ENCODE data around the gene RAB43. TPM values are rescaled to one million over a fixed set of nuclear protein-coding genes. Genes with fewer than 3 reads are reported as not detected.

Gene RAB43
- total RNA-seq, 2 experiments from 2014 or later = 47.5 to 48.1 TPM

DNA sequence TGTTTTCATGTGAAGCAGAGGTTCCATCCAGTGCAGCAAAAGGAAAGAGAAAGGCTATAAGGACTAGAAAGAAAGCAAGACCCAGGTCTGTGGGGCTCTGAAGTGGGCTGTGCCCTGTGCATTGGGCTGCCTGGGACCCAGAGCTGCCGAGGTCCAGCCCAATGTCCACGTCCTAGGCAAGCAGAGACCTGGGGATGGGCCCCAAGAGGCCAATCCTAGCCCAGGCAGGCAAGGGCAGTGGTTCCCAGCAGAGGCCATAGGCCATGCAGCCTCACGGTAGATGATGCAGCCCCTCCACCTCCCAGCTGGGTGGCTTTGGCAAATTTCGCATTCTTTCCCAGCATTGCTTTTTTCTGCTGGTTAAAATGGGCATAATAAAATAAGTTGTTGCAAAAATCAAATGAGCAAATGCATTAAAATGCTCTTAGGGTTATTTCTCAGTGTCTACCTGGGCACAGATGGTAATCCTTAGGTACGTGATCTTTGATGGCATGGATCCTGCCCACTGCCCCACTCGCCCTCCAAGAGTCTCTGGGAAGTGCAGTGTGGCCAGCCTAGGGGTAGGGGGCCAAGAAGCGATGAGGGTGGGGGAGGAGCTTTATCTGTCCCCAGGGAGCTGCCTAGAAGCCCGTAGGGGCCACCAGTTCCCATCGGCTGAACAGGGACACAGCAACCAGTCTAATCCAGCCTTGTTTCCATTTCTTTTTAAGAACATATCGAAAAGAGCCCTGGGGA, 83.3 kb downstream of the RAB43 start:
- DNase-seq = no peak
- H3K27ac ChIP-seq (ENCODE audit: low read depth in 1 of 2, low read length in 2 of 2) = no peak overlapping the region
- TF ChIP-seq, protein P1, sequence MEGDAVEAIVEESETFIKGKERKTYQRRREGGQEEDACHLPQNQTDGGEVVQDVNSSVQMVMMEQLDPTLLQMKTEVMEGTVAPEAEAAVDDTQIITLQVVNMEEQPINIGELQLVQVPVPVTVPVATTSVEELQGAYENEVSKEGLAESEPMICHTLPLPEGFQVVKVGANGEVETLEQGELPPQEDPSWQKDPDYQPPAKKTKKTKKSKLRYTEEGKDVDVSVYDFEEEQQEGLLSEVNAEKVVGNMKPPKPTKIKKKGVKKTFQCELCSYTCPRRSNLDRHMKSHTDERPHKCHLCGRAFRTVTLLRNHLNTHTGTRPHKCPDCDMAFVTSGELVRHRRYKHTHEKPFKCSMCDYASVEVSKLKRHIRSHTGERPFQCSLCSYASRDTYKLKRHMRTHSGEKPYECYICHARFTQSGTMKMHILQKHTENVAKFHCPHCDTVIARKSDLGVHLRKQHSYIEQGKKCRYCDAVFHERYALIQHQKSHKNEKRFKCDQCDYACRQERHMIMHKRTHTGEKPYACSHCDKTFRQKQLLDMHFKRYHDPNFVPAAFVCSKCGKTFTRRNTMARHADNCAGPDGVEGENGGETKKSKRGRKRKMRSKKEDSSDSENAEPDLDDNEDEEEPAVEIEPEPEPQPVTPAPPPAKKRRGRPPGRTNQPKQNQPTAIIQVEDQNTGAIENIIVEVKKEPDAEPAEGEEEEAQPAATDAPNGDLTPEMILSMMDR (IDR thresholded peaks at IDR 0.05) = no peak
- peaks cover 0 to 8% of the 10 kb centered on the region in 2 experiments for H3K27me3 ChIP-seq (ENCODE audit: control insufficient read depth in 1 of 2, insufficient read depth in 2 of 2, low read length in 2 of 2)
- peaks cover 0 to 4% of the 10 kb centered on the region in 2 experiments for H3K9me3 ChIP-seq (ENCODE audit: control insufficient read depth in 1 of 2, insufficient read depth in 1 of 2, low read length in 2 of 2)
- ATAC-seq (ENCODE audit: poor library complexity) = no peak
- no peaks in the 10 kb centered on the region for H3K9me3 Mint-ChIP-seq
- intact Hi-C loops (cut with DNase I, micrococcal nuclease) = no loop called here
- H3K4me3 ChIP-seq (ENCODE audit: low read length) = no peak overlapping the region
- no peak overlapping the region for H3K4me3 Mint-ChIP-seq
- CTCF ChIA-PET = no interaction called here
- H3K27me3 Mint-ChIP-seq = peaks cover 21% of the 10 kb centered on the region
- H3K36me3 ChIP-seq (ENCODE audit: insufficient read depth, low read length) = no peaks in the 10 kb centered on the region
- H3K4me1 Mint-ChIP-seq (ENCODE audit: low read depth) = peaks cover 16% of the 10 kb centered on the region
- peaks cover 26% of the 10 kb centered on the region for H3K4me1 ChIP-seq (ENCODE audit: insufficient read depth, low read length)
- no peaks in the 10 kb centered on the region for H3K36me3 Mint-ChIP-seq (ENCODE audit: low read depth)
- POLR2A ChIA-PET = no interaction called here
- H3K27ac Mint-ChIP-seq = no peak overlapping the region

Other genes starting within 250 kb of the RAB43 start
- gene ACAD9, start 242.2 kb downstream of the RAB43 start, total RNA-seq = 10 to 100 TPM; 64.8 to 71.6 TPM
- gene CFAP92, start 127.7 kb downstream of the RAB43 start, total RNA-seq = under 1 TPM; 0.19 to 0.45 TPM
- under 1 TPM; 0.22 to 0.25 TPM for gene EFCC1, start 120.5 kb downstream of the RAB43 start, total RNA-seq
- not detected for gene GP9, start 61.0 kb downstream of the RAB43 start, total RNA-seq
- 10 to 100 TPM; 28.2 to 28.5 TPM for gene ISY1, start 39.3 kb upstream of the RAB43 start, total RNA-seq
- gene CNBP, start 62.1 kb upstream of the RAB43 start, total RNA-seq = 100 to 1,000 TPM; 260 to 267 TPM
- 10 to 100 TPM; 77.7 to 79.3 TPM for gene COPG1, start 127.8 kb upstream of the RAB43 start, total RNA-seq
- gene HMCES, start 157.1 kb upstream of the RAB43 start, total RNA-seq = 10 to 100 TPM; 63.5 to 64.0 TPM

Measured in CD4-positive, alpha-beta T cell (primary cell).